Psoas muscle (tissue), 8 donors: ENCODE results near the gene HTR2A. TPM values are rescaled to one million over a fixed set of nuclear protein-coding genes. Genes with fewer than 3 reads are reported as not detected.

Source experiments
- ATAC-seq, 4 donors: fragments of 200-7000 bp; cut with Tn5 transposase; one replicate each; pipeline ENCODE4 v1.9.1; 2020; ENCODE audit warnings: moderate library complexity in 3 of 4, mild to moderate bottlenecking in 2 of 4
- DNase-seq, 2 donors: peaks; one replicate each; pipeline ENCODE4 v3.0.0-alpha.2; 2020
- H3K27ac ChIP-seq: fragments of 200-600 bp; one replicate; pipeline ENCODE4 v1.8.0; 2022
- H3K27me3 ChIP-seq, 3 donors: fragments of 200-600 bp in 1 of 3; one replicate each; pipeline versions ENCODE4 v1.6.1 to v1.8.0; 2013 to 2022; ENCODE audit warnings: low read length in 2 of 3, mild to moderate bottlenecking in 2 of 3, moderate library complexity in 1 of 3; ENCODE audit not compliant: insufficient read depth in 3 of 3
- H3K36me3 ChIP-seq, 2 donors: fragments of 200-600 bp in 1 of 2; one replicate each; pipeline versions ENCODE4 v1.6.1 to v1.8.0; 2013 to 2022; ENCODE audit warnings: low read depth in 1 of 2, mild to moderate bottlenecking in 1 of 2, moderate library complexity in 1 of 2; ENCODE audit not compliant: insufficient read depth in 1 of 2
- H3K4me1 ChIP-seq: fragments of 200-600 bp; one replicate; pipeline ENCODE4 v1.8.0; 2022
- H3K4me3 ChIP-seq: fragments of 200-600 bp; one replicate; pipeline ENCODE4 v1.8.0; 2022; ENCODE audit warnings: mild to moderate bottlenecking
- H3K9me3 ChIP-seq: fragments of 200-600 bp; one replicate; pipeline ENCODE4 v1.8.0; 2022
- CTCF ChIP-seq: fragments of 200-600 bp; IDR thresholded peaks from one replicate; pipeline ENCODE4 v1.8.0; 2022; ENCODE audit warnings: antibody characterized with exemption
- WGBS, 3 donors: extraction: QIAGEN DNeasy Blood & Tissue Kit; methylation state at CpG; one replicate each; pipeline versions ENCODE4 v1.1.6 to v1.1.7; 2013; 5-methylcytosine and 5-hydroxymethylcytosine counted together
- intact Hi-C, 2 donors: fragments of 100-400 bp; cut with DNase I; formaldehyde crosslinking; loops; one replicate each; pipeline versions ENCODE4 v1.11.0 to v1.14.2; 2022
- polyA plus RNA-seq, 3 donors: library from polyadenylated mRNA; stranded (reverse); fragments of 200-250 nt; gene quantifications; one replicate each; pipeline ENCODE4 v1.2.3, GENCODE V29; 2013
- total RNA-seq, 4 donors: library from RNA; stranded (reverse); fragmentation: NEBNext Ultra II Directional in 2 of 4; extraction: Animal tissue kit (Norgen Biotek cat#: 25700) in 2 of 4; gene quantifications; one replicate each; pipeline versions ENCODE4 v1.2.1 to v1.2.4, GENCODE V29; 2021 to 2023
- donor health status: healthy with polysubstance abuse.
- donor health status: DM: no; HTN: no; CAD: no; lungs with moderate emphysema.
- donor health status: Bipolar disorder and iron deficiency.
- donor health status: healthy.
- donor health status: DM: yes; HTN: yes; CAD: no.
- donor health status: DM: no; HTN: no; CAD: no.
- donor health status: DM: no; HTN: no; CAD: no.
- donor health status: DM: yes; HTN: yes; CAD: no.

HTR2A gene
- total and polyA plus RNA-seq, 7 donors: 0.04 to 0.08 (median 0.04) TPM; not detected in 4

DNA sequence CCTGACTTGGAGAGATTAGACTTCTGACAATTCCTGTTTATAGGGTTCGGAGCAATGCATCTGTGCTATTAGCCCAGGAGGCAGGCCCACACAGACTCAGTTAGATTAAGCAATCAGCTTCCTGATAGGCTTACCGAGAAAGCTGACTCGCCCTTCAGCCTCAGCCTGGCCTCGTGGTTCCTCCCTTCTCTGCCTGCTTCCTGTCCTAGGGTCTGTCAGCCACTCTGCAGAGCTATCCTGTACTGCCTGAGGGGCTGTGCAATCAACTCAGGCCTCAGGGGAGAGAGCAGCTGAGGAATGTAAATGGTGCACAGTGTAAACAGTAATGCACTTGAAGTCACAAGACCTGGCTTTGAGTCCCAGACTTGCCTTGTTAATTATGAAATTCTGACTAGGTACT lies 30.7 kb downstream of the HTR2A start:
- no peak overlapping the region for H3K4me3 ChIP-seq
- H3K27me3 ChIP-seq: no peaks in the 10 kb centered on the region
- no peak for ATAC-seq
- TF ChIP-seq CTCF: no peak
- intact Hi-C loops: no loop called here
- no peaks in the 10 kb centered on the region for H3K4me1 ChIP-seq
- 17 to 46% (median 31%) methylated on average over 4 of the region's 4 CpGs for WGBS, 3 donors
- H3K9me3 ChIP-seq: no peaks in the 10 kb centered on the region
- no peaks in the 10 kb centered on the region for H3K36me3 ChIP-seq
- peak in 1 of 2 donors; percentile 15 for DNase-seq
- H3K27ac ChIP-seq: no peak overlapping the region

GRCh38 chr13:46864941-46865340 lies 31.9 kb downstream of the HTR2A start:
- WGBS, 3 donors: 55 to 71% (median 58%) methylated on average over 3 of the region's 3 CpGs
- H3K27ac ChIP-seq: no peak overlapping the region
- DNase-seq: no peak
- no peak for TF ChIP-seq CTCF
- H3K36me3 ChIP-seq: no peaks in the 10 kb centered on the region
- no peaks in the 10 kb centered on the region for H3K4me1 ChIP-seq
- no peak overlapping the region for H3K4me3 ChIP-seq
- ATAC-seq: no peak
- H3K27me3 ChIP-seq: no peaks in the 10 kb centered on the region
- intact Hi-C loops: no loop called here
- no peaks in the 10 kb centered on the region for H3K9me3 ChIP-seq

DNA sequence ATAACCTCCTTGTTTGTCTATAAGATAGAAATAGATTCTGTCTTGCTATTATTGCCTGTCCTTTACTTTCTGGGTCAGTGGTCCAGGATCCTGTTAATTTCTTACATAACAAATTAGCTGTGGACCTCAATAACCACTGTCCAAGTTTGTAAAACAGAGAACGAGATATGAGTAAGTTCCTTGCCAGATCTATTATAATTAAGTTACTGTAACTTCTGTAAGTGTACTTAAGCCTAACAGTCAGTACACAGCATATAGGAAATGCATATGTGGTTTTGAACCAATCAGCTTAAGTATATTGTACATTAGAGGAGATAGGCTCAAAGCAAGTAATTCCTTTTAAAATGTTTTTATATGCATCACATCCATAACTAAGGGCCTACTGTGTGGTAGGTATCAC lies 34.9 kb downstream of the HTR2A start:
- no peaks in the 10 kb centered on the region for H3K27me3 ChIP-seq
- intact Hi-C loops: no loop called here
- TF ChIP-seq CTCF: no peak
- H3K27ac ChIP-seq: no peak overlapping the region
- 61 to 77% (median 67%) methylated on average over 1 of the region's 1 CpG for WGBS, 3 donors
- no peak overlapping the region for H3K4me3 ChIP-seq
- no peaks in the 10 kb centered on the region for H3K4me1 ChIP-seq
- DNase-seq: no peak
- no peaks in the 10 kb centered on the region for H3K9me3 ChIP-seq
- ATAC-seq: no peak
- H3K36me3 ChIP-seq: no peaks in the 10 kb centered on the region

GRCh38 chr13:46860722-46861121 lies 36.1 kb downstream of the HTR2A start:
- no peak for ATAC-seq
- Histone ChIP-seq H3K36me3 (no peaks in the 10 kb centered on the region), H3K27me3 (no peaks in the 10 kb centered on the region), H3K4me1 (no peaks in the 10 kb centered on the region), H3K4me3 (no peak overlapping the region), H3K9me3 (no peaks in the 10 kb centered on the region), H3K27ac (no peak overlapping the region)
- no peak for TF ChIP-seq CTCF
- intact Hi-C loops: no loop called here
- DNase-seq: no peak

- ATAC-seq (no peak), DNase-seq (no peak)
- Histone ChIP-seq H3K27ac (no peak overlapping the region), H3K27me3 (no peaks in the 10 kb centered on the region), H3K4me1 (no peaks in the 10 kb centered on the region), H3K9me3 (no peaks in the 10 kb centered on the region), H3K4me3 (no peak overlapping the region), H3K36me3 (no peaks in the 10 kb centered on the region)
- 81 to 86% (median 86%) methylated on average over 3 of the region's 3 CpGs for WGBS, 3 donors
- no peak for TF ChIP-seq CTCF
- intact Hi-C loops: no loop called here
Observed at GRCh38 chr13:46858776-46859175, 38.1 kb downstream of the HTR2A start.
